HS-5 (cell line): ENCODE results near the gene ANKLE2.
A peak's percentile ranks its signal among the peaks of the same experiment; 100 is the strongest.
"Not testable (repeated sequence)": the region's sequence is repeated elsewhere in the genome, so short reads cannot be mapped to it uniquely, and the experiment has no call there.

Source experiments
- DNase-seq: peaks from one replicate; pipeline ENCODE4 v3.0.0-alpha.2; 2012; ENCODE audit warnings: low read depth

Gene ANKLE2

DNA sequence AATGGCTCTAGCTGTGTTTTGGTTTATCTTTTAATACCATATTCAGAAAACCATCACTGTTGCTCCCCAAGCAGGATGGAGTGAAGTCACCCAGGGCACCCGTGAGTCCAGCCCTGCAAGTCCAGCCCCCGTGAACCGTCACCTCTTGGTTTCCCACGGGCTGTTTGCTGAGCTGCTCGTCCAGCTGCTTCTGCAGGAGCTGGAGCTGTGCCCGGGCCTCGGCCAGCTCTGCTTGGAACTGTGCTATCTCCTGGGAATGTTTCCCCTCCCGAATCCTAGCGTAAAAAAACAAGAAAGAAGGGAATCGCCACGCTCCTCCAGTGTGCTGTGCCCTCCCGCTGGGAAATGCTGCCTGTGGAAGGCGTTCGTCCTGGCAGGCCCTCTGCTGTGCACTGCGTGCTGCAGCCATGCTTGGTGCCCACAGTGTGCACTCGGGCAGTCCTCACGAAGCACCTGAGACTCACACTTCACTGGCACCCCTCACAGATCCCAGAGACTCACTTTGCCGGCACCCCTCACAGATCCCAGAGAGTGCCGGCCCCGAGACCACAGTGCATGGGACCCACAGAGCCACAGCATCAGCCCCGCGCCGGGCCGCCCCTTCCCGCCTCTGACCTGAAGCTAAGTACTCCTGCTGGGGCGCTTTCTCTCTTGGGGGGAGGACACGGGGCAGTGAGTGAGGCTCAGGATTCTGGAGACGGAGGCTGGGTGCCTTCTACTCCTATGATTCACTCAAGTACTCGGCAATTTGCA lies 15.4 kb upstream of the ANKLE2 start:
- no peak for DNase-seq

DNA sequence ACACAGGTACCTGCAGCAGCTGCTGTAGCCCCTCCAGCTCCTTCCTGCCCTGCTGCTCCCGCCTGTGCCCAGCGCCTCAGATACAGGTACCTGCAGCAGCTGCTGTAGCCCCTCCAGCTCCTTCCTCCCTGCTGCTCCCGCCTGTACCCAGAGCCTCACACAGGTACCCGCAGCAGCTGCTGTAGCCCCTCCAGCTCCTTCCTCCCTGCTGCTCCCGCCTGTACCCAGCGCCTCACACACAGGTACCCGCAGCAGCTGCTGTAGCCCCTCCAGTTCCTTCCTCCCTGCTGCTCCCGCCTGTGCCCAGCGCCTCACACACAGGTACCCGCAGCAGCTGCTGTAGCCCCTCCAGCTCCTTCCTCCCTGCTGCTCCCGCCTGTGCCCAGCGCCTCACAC lies 14.6 kb upstream of the ANKLE2 start:
- DNase-seq: not testable (repeated sequence)

DNA sequence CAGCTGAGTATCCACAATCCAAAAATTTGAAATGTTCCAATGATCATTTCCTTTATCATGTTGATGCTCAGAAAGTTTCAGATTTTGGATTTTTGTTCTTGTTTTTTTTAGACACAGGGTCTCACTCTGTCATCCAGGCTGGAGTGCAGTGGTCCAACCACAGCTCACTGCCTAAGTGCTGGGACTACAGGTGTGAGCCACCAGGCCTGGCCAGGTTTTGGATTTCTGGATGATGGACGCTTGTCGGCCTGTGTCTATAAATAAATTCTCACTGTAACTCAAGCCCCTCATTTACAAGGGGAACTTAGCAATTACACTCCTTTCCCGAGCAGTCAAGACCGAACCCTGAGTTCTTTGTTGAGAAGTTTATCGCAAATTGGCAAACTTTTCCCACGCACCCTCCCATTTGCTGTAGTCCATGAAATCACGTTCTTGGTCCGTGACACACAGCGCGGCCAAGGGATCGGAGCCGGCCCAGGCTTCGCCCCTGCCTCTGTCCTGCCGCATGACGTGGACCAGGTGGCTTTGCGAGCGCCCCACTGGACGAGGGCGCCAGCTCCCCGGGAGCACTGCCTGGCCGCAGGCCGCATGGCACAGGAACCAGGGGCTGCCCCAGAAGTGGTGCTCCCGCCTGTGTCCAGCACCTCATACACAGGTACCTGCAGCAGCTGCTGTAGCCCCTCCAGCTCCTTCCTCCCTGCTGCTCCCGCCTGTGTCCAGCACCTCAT lies 14.0 kb upstream of the ANKLE2 start:
- no peak for DNase-seq

GRCh38 chr12:132774646-132775275 lies 13.1 kb upstream of the ANKLE2 start:
- DNase-seq: no peak

DNA sequence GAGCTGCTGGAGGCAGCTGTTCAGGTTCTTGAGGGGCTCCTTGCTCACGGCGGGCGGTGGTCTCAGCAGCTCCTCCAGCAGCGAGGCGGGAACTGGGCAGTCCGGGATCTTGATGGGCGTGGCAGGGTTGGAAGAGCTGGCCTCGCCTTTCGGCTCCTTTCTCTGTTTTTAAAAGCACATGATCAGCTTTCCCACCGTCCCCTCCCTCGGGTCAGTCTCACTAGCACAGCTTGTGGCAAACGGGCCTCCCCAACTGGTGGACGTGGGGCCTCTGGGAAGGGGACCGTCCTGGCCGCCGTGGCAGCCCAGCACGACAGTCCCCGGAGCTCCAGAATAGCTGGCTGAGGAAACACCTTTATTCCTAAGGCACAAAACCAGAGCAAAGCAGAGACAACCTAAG lies 12.5 kb upstream of the ANKLE2 start:
- no peak for DNase-seq

DNA sequence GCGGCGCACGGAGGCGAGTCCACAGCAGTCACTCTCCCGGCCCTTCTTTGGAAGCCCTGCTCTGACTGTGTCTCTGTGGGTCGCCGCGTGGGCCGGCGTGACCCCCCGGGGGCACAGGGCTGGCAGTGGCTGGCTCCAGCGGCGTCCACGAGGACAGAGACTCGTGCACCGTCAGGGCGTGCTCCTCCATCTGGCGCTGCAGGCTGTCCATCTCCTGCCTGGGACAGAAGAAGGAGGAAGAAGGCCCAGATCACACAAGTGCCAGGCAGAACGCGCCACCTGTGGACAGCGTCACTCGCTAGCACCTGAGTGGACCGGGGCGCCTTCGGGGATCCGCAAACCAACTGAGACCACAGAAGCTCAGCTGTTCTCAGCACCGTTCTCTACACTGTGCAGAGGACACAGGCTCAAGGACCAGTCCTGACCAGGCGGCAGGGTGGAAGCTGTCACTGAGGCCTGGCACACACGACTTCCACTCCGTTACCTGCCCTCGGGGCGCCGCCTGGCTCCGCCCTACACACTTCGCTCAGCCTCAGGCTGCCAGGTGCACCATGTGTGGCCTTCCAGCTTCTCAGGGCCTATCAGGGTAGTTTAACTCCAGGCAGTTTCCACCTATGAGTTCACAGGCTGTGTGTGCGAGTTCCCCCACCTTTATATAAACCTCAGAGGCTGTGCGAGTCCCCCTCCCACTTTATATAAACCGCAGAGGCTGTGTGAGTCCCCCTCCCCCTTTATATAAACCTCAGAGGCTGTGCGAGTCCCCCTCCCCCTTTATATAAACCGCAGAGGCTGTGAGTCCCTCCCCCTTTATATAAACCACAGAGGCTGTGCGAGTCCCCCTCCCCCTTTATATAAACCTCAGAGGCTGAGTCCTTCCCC lies 11.7 kb upstream of the ANKLE2 start:
- DNase-seq: no peak

GRCh38 chr12:132772606-132773005 lies 11.0 kb upstream of the ANKLE2 start:
- no peak for DNase-seq

GRCh38 chr12:132771126-132771838 lies 9.7 kb upstream of the ANKLE2 start:
- DNase-seq: no peak

- DNase-seq: no peak
Observed at GRCh38 chr12:132766380-132767085, 4.9 kb upstream of the ANKLE2 start.

DNA sequence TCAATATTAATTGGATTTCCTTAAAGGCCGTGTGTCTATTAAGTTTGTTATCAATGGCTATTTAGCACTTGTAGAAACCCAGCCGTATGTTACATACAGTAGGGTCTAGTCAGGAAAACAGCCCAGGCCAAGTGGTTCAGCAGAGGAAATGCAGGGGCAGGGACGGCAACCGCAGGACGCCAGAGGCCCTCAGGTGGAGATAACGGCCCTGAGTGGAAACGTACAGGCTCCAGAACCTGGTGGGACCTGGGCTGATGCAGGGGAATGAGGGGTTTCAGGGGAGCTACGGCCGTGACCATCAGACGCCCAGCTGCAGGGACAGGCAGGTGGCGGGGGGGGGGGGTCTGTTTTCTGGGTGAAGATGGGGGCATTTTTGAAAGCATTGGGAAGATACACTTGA lies 3.7 kb upstream of the ANKLE2 start:
- no peak for DNase-seq

GRCh38 chr12:132764231-132764630 lies 2.6 kb upstream of the ANKLE2 start:
- DNase-seq: no peak

GRCh38 chr12:132761921-132762583 lies 420 bp upstream of the ANKLE2 start:
- DNase-seq: peak; percentile 53

- no peak for DNase-seq
Observed at GRCh38 chr12:132759359-132759758, 2.3 kb downstream of the ANKLE2 start.

- DNase-seq: not testable (repeated sequence)
Observed at GRCh38 chr12:132758825-132759224, 2.8 kb downstream of the ANKLE2 start.

GRCh38 chr12:132754160-132754932 lies 7.3 kb downstream of the ANKLE2 start:
- DNase-seq: no peak

GRCh38 chr12:132753670-132754069 lies 8.0 kb downstream of the ANKLE2 start:
- DNase-seq: not testable (repeated sequence)

- no peak for DNase-seq
Observed at GRCh38 chr12:132748319-132748718, 13.3 kb downstream of the ANKLE2 start.

GRCh38 chr12:132747896-132748295 lies 13.7 kb downstream of the ANKLE2 start:
- no peak for DNase-seq

DNA sequence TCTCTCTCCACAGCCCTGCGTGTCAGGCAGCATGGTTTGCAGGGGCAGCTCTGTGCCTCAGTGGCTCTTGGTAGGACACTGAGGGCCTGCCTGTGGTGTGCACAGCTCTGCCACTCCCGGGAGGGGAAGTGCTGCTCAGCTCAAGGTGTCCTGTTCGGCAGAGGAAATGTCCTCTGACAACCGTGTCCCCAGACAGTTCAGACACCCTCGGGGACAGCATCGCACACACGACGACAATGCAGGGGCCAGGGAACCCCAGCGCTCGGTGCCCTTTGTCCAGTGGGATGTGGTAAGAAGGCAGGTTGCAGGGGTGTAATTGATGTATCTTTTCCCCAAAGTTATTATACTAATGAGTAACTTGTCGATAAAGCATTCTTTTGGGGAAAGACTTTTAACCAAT lies 14.2 kb downstream of the ANKLE2 start:
- no peak for DNase-seq
